GM21786 (cell line): ENCODE results near the gene PRSS1.
"Not testable (repeated sequence)": the region's sequence is repeated elsewhere in the genome, so short reads cannot be mapped to it uniquely, and the experiment has no call there.

Source experiments
- ATAC-seq: cut with Tn5 transposase; IDR thresholded peaks from one replicate; pipeline ENCODE4 v1.9.1; 2021; ENCODE audit not compliant: unreplicated experiment

Gene PRSS1

GRCh38 chr7:142749218-142749993 is at the start of gene PRSS1:
Gene PRSS1, plus strand, starts transcription at chr7:142749472. Its CDS starts 13 bp downstream, at chr7:142749485.
- no peak for ATAC-seq

GRCh38 chr7:142700935-142701334 is 48.3 kb upstream of the PRSS1 start:
- ATAC-seq, result not testable (repeated sequence)

DNA sequence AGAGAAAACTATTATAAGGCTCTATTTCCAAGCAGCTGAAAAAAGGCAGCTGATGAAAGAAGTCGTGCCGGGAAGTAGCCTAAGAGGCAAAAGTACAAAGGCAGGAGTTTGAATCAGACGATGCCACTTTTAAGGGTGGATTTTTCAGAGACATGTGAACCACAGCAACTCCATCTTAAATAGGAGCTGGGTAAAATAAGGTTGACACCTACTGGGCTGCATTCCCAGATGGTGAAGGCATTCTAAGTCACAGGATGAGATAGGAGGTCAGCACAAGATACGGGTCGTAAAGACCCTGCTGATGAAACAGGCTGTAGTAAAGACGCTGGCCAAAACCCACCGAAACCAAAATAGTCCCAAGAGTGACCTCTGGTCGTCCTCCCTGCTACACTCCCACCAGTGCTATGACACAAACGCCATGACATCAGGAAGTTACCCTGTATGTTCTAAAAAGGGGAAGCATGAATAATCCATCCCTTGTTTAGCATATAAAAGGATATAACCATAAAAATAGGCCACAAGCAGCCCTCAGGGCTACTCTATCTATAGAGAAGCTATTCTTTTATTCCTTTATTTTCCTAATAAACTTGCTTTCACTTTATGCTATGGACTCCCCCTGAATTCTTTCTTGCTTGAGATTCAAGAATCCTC is 45.5 kb upstream of the PRSS1 start:
- ATAC-seq, result no peak

GRCh38 chr7:142708726-142709125 is 40.5 kb upstream of the PRSS1 start:
- not testable (repeated sequence) for ATAC-seq

DNA sequence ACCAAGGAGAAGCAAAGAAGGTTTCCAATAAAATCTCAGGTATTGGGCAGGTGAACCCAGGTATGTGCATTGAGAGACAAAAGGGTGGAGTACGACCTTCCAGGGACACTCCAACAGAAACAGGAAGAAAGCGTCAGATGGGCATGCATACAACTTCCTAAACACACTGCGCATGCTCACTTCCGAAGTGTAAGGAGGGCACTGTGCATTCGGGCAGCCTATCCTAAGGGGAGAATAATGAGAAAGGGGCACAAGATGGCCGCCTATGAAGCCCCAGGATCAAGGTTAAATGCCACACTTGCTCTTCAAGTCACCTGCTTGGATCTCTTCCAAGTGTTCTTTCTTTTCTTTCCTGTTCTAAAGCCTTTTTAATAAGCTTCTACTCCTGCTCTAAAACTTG is 39.4 kb upstream of the PRSS1 start:
- no peak for ATAC-seq

DNA sequence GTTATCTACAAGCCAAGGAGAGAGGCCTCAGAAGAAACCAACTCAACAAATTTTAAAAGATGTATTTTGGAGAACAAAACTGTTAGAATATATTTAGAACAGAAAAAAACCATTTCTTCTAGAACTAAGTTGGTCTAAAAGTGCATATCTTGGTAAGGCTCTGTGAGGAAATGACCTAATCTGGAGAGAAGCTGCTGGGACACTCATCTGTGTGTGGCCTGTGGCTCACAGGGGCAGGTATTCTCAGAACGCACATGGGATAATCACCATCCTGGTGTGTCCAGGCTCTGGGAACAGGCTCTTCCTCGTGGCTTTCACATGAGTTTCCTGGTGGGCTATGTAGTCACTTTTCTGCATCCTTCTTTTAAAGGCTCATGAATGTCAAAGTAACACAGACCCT is 38.1 kb upstream of the PRSS1 start:
- ATAC-seq, result no peak

GRCh38 chr7:142711746-142712616 is 37.3 kb upstream of the PRSS1 start:
- no peak for ATAC-seq

GRCh38 chr7:142712617-142712957 is 36.7 kb upstream of the PRSS1 start:
- no peak for ATAC-seq

- ATAC-seq, result no peak
Observed at GRCh38 chr7:142714375-142714774, 34.9 kb upstream of the PRSS1 start.

DNA sequence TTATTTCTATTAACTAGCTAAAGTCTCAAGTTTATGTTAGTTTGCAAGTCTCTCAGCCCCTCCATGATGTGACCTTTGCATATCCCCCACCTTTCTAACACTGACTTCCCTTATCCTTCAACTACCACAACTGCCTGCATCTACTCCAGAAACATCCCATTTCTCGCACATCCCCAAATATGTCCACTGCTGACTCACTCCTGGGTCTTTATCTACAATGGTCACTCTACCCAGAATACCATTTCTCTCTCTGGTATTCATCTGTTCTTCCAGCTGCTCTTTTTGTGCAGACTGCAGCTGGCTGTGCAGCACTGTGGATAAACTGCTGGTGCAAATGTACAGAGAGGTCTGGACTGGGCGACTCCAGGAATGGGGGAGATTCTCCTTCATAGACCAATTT is 32.7 kb upstream of the PRSS1 start:
- ATAC-seq, result no peak

GRCh38 chr7:142717453-142717852 is 31.8 kb upstream of the PRSS1 start:
- no peak for ATAC-seq

DNA sequence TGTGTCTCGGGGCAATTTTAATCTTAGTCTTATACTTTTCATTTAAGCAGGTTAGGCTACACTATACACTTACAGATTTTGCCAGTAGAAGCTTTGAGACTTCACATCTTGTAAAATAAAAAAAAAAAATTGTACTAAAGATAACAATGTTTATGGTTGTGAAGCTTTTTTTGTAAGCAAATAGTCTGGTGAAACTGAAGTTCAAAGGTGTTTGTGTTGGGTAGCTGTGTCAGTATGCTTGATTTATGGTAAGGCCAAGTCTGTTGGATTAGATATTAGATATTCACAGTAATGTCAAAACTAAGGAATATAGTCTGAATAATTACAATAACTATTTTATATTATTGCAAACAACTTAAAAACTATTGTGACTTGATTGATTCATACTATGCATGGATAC is 31.0 kb upstream of the PRSS1 start:
- no peak for ATAC-seq

- ATAC-seq, result no peak
Observed at GRCh38 chr7:142720172-142720773, 29.0 kb upstream of the PRSS1 start.

GRCh38 chr7:142720986-142721385 is 28.3 kb upstream of the PRSS1 start:
- no peak for ATAC-seq

DNA sequence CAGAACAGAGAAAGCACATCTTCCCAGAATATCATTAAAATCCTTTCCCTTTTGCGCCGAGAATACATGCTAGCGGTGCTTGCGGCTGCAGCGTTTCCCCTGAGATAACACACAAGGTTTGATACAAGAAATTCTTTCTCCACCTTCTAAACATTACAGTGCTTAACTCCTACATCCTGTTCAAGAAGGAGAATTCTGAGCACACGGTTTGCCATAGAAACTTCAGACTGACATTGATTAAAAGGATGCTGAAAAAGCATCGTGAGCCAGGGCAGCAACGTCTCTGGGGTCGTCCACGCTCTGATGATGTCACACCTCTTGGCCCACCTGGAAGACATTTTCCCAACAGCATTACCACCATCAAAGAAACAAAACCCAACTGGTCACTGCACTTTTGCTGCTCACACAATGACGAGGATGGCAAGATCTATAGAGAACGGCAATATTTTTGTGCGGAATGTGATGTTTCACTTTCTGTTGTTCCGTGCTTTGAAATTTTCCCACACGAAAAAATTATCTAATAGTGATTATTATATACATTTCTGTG is 27.0 kb upstream of the PRSS1 start:
- no peak for ATAC-seq

DNA sequence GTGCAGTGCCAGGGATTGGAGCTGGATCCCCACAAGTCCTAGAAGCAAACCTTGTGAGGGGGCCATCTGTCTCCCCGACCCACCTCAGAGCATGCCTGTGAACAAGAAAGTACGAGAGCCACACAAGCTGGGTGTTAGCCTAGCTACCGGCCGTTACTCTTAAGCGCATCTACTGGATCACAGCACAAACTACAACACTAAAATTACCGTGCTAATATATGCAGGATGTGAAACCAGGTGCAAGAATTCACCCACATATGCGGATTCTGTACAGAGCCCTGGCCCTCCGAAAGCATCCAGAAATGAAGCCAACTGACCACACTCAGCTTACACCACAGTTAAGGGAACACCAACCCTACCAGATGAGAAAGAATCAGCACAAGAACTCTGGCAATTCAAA is 16.0 kb upstream of the PRSS1 start:
- no peak for ATAC-seq

DNA sequence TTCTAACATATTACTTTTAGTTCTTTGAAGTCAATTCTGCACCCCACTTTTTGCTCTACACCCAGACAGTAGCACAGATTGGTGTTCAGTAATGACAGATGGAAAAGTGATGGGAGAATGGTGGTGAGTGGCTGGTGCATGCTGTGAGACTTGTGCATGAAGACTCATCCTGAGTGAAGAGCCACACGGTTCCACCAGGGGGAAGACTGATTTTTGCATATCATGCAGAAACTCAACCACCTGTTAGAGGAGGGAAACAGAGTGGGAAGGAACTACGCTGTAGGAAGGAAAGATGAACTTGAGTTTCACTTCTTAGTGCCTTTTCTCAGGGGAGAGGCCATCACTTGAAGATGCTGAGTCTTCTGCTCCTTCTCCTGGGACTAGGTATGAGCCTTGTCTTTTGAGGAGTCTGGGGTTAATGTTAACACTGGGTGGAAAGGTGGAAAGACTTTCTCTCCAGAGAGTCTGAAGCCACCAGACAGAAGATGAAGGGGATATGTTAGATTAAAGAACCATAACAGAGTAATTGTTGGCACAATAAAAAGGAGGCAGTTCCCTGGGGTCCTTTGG is 9.3 kb upstream of the PRSS1 start:
- peak; percentile 96 for ATAC-seq

- ATAC-seq, result no peak
Observed at GRCh38 chr7:142740786-142741185, 8.5 kb upstream of the PRSS1 start.

DNA sequence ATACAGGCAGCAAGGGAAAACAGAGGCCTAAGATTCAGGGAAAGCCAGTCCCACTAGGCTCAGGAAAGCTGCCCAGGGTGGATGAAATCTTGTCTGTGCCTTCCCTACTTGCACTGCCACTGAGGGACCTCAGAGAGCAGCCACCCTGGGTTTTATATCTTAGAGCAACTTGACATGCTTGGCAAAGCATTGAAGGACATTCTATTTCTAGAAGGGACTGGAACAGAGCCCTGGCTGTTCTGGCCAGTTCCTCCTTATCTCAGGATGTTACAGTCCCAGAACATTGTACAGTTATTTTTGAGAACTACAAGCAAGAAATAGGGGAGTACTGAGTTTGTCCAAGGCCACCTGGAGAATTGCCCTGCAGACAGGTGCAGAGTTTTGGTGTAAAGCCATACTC is 7.3 kb upstream of the PRSS1 start:
- not testable (repeated sequence) for ATAC-seq

DNA sequence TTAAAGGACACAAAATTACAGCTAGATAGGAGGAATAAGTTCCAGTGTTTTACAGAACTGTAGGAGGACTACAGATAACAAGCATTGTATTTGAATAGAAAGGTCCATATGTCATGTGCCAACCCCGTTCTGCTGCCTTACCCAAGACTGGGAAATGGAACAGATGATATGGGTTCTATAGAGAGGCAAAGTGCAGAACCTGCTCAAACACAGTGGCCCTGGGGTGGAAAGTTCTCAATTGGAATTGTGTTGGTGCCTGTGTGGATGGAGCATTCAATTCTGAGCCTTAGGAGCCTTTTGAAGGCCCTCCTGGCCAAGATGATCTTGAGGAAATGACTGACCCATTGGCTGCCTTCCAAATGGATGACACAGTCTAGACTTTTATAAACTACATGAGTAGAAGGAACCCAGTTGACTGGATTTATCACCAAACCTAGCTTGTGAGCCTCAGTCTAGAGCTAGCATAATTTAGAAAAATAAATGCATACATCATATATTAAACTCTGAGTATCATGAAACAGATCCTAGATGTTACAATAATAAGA is 4.1 kb upstream of the PRSS1 start:
- no peak for ATAC-seq
